Endodermal cell (in vitro differentiated cells): ENCODE data around the gene TTN. TPM values are rescaled to one million over a fixed set of nuclear protein-coding genes. Genes with fewer than 3 reads are reported as not detected.

ENCODE experiments used
- DNase-seq: peaks from one replicate; pipeline ENCODE4 v3.0.0-alpha.2; 2017
- H3K27ac ChIP-seq: 2 replicates; pipeline ENCODE4 v1.5.1; 2013; ENCODE audit warnings: mild to moderate bottlenecking, low read depth, low read length, moderate library complexity
- H3K27me3 ChIP-seq: 2 replicates; pipeline ENCODE4 v1.6.1; 2013; ENCODE audit warnings: mild to moderate bottlenecking, low read length, moderate library complexity; ENCODE audit not compliant: insufficient read depth, control insufficient read depth, poor library complexity, severe bottlenecking
- H3K36me3 ChIP-seq: 2 replicates; pipeline ENCODE4 v1.7.0; 2013; ENCODE audit warnings: mild to moderate bottlenecking, low read length, moderate library complexity; ENCODE audit not compliant: control insufficient read depth, insufficient read depth
- H3K4me1 ChIP-seq: one replicate; pipeline ENCODE4 v1.7.0; 2013; ENCODE audit warnings: low read length; ENCODE audit not compliant: control insufficient read depth, insufficient read depth
- H3K4me3 ChIP-seq: 2 replicates; pipeline ENCODE4 v1.5.1; 2013; ENCODE audit warnings: mild to moderate bottlenecking, low read length, moderate library complexity
- H3K9ac ChIP-seq: 2 replicates; pipeline ENCODE4 v1.6.1; 2013; ENCODE audit warnings: mild to moderate bottlenecking, low read length, moderate library complexity; ENCODE audit not compliant: poor library complexity, severe bottlenecking; ENCODE audit errors: extremely low read depth
- H3K9me3 ChIP-seq: 2 replicates; pipeline ENCODE4 v1.6.1; 2013; ENCODE audit warnings: mild to moderate bottlenecking, low read length, moderate library complexity; ENCODE audit not compliant: control insufficient read depth
- H3K27ac Mint-ChIP-seq: 2 replicates; pipeline ENCODE4 v1.8.0; 2020; ENCODE audit warnings: mixed read lengths
- H3K27me3 Mint-ChIP-seq: 2 replicates; pipeline ENCODE4 v1.8.0; 2021; ENCODE audit warnings: mild to moderate bottlenecking, mixed read lengths; ENCODE audit not compliant: insufficient read depth
- H3K36me3 Mint-ChIP-seq: 2 replicates; pipeline ENCODE4 v1.8.0; 2020; ENCODE audit warnings: low read depth, mixed read lengths
- H3K4me1 Mint-ChIP-seq: 2 replicates; pipeline ENCODE4 v1.8.0; 2020; ENCODE audit warnings: mixed read lengths
- H3K4me3 Mint-ChIP-seq: 2 replicates; pipeline ENCODE4 v1.8.0; 2020; ENCODE audit warnings: mild to moderate bottlenecking, moderate library complexity, mixed read lengths
- H3K9me3 Mint-ChIP-seq: 2 replicates; pipeline ENCODE4 v1.8.0; 2020; ENCODE audit warnings: mild to moderate bottlenecking, mixed read lengths
- CTCF ChIP-seq: fragments of 200-600 bp; sonication (generic); conservative IDR thresholded peaks from 2 replicates; pipeline ENCODE4 v1.5.0; 2021; ENCODE audit warnings: antibody characterized with exemption, mild to moderate bottlenecking
- WGBS, 2 experiments: methylation state at CpG; one replicate each; pipeline versions ENCODE4 v1.1.5 to v1.1.7; 2013; ENCODE audit warnings: missing lambda C conversion rate in 2 of 2, mixed read lengths in 1 of 2; ENCODE audit not compliant: insufficient coverage in 1 of 2, insufficient read length in 1 of 2; 5-methylcytosine and 5-hydroxymethylcytosine counted together
- total RNA-seq, 2 donors: library from RNA; stranded (reverse); fragmentation: NEBNext Ultra II Directional in 1 of 2; extraction: Animal tissue kit (Norgen Biotek cat#: 25700) in 1 of 2; gene quantifications; 2 replicates in 1 of 2; 3 replicates in 1 of 2; pipeline ENCODE4 v1.2.1, GENCODE V29; 2021

The TTN gene
- total RNA-seq, 2 donors from 2014 or later: 101 to 118 TPM

GRCh38 chr2:178502751-178503150, 304.5 kb downstream of the TTN start:
- DNase-seq: no peak
- Mint-ChIP-seq H3K27ac (no peak overlapping the region), H3K4me1 (peaks cover 9% of the 10 kb centered on the region), H3K27me3 (no peaks in the 10 kb centered on the region), H3K4me3 (no peak overlapping the region), H3K9me3 (no peaks in the 10 kb centered on the region), H3K36me3 (peaks cover 17% of the 10 kb centered on the region)
- Histone ChIP-seq H3K36me3 (peaks cover 48% of the 10 kb centered on the region), H3K4me1 (no peaks in the 10 kb centered on the region), H3K27me3 (no peaks in the 10 kb centered on the region), H3K9me3 (no peaks in the 10 kb centered on the region), H3K27ac (no peak overlapping the region), H3K9ac (no peak overlapping the region), H3K4me3 (no peak overlapping the region)
- 62 to 80% methylated on average over 4 of the region's 4 CpGs for WGBS, 2 experiments
- TF ChIP-seq CTCF: no peak

- Histone ChIP-seq H3K36me3 (peaks cover 56% of the 10 kb centered on the region), H3K4me1 (no peaks in the 10 kb centered on the region), H3K27me3 (no peaks in the 10 kb centered on the region), H3K4me3 (no peak overlapping the region), H3K9me3 (no peaks in the 10 kb centered on the region), H3K9ac (no peak overlapping the region), H3K27ac (no peak overlapping the region)
- H3K4me3 Mint-ChIP-seq: no peak overlapping the region
- no peak overlapping the region for H3K27ac Mint-ChIP-seq
- no peak for DNase-seq
- H3K36me3 Mint-ChIP-seq: peaks cover 38% of the 10 kb centered on the region
- TF ChIP-seq CTCF: no peak
- no peaks in the 10 kb centered on the region for H3K4me1 Mint-ChIP-seq
- WGBS, 2 experiments: 94 to 100% methylated on average over 3 of the region's 3 CpGs
- no peaks in the 10 kb centered on the region for H3K27me3 Mint-ChIP-seq
- no peaks in the 10 kb centered on the region for H3K9me3 Mint-ChIP-seq
Measured at GRCh38 chr2:178499640-178500039, 307.6 kb downstream of the TTN start.

- DNase-seq: no peak
- Mint-ChIP-seq H3K9me3 (no peaks in the 10 kb centered on the region), H3K27ac (no peak overlapping the region), H3K36me3 (peaks cover 48% of the 10 kb centered on the region), H3K4me1 (no peaks in the 10 kb centered on the region), H3K27me3 (no peaks in the 10 kb centered on the region), H3K4me3 (no peak overlapping the region)
- Histone ChIP-seq H3K27ac (no peak overlapping the region), H3K4me1 (no peaks in the 10 kb centered on the region), H3K9ac (no peak overlapping the region), H3K4me3 (no peak overlapping the region), H3K27me3 (no peaks in the 10 kb centered on the region), H3K36me3 (peaks cover 64% of the 10 kb centered on the region), H3K9me3 (no peaks in the 10 kb centered on the region)
- no peak for TF ChIP-seq CTCF
Measured at GRCh38 chr2:178498137-178498536, 309.1 kb downstream of the TTN start.
